A549 treated with Hydrocortisone at 1 μM for 4 hours (cell line): ENCODE measurements around the gene CD99. TPM values are rescaled to one million over a fixed set of nuclear protein-coding genes. Genes with fewer than 3 reads are reported as not detected.

Experiments used
- total RNA-seq: library from RNA; stranded (reverse); fragments of 200-300 nt; extraction: Qiagen RNA extraction; gene quantifications from 5 replicates; pipeline ENCODE4 v1.2.3, GENCODE V29; 2022

Gene CD99, protein sequence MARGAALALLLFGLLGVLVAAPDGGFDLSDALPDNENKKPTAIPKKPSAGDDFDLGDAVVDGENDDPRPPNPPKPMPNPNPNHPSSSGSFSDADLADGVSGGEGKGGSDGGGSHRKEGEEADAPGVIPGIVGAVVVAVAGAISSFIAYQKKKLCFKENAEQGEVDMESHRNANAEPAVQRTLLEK
- 299 to 328 TPM (median 321 TPM) in 5 replicates for total RNA-seq

DNA sequence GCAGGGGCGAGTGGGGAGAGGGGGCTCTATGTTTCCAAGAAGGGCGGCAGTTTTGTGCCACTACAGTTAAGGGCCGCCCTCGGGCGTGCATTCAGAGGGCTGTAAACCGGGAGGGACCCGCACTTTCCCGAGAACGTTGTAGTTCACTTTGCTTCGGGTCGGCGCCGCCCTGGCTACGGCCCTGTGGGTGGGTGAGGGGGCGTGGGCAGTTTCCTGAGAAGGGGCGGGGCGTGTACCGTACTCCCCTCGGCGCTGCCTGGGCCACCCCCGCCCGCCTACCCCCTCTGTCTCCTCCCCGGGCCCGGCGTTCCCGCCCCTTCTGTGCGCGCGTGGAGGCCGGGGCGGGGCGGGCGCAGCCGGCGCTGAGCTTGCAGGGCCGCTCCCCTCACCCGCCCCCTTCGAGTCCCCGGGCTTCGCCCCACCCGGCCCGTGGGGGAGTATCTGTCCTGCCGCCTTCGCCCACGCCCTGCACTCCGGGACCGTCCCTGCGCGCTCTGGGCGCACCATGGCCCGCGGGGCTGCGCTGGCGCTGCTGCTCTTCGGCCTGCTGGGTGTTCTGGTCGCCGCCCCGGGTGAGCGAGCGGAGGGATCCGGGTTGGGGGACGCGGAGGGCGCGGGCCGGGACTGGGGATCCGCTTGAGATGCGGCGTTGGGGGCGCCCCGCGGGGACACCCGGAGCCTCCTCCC lies at the start of gene CD99:
TSS of gene CD99 (plus strand) at position 440 of the 687 bp plus-strand sequence. CDS start at position 506, 66 bp downstream.

DNA sequence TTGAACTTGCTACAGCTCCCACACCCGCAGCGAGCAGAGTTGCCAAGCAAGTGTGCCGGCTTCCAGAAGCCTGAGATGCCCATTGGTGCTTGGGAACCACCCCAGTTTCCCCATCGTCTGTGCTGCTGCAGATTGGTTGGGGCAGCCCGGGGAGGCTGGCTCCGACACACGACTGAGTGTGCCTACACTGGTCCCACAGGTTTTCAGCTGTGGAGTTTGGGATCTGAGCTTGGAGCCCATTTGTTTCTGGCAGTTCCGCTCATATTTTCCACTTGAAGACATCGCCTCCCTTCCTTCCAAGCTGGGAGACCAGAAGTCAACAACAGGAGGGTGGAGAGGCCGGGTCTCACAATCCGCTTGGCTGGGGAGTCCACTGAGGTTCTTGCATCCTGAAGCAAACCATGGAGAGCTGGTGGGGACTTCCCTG lies 60.8 kb downstream of the CD99 start, which contains the start of gene XG:
TSS of gene XG (plus strand) at position 167 of the 427 bp plus-strand sequence. CDS start at position 402, 235 bp downstream.

Other genes with a start within 250 kb of the CD99 start
- 35.9 to 50.6 TPM (median 43.6 TPM) in 5 replicates for gene DHRSX, start 190.3 kb upstream of the CD99 start, total RNA-seq
- 32.8 to 36.5 TPM (median 34.9 TPM) in 5 replicates for gene ZBED1, start 190.3 kb upstream of the CD99 start, total RNA-seq
- gene XG, start 60.7 kb downstream of the CD99 start, total RNA-seq = 0.03 TPM in 1 of 5 replicates, not detected in the others
- 3.4 to 5.1 TPM (median 4.5 TPM) in 5 replicates for gene GYG2, start 137.6 kb downstream of the CD99 start, total RNA-seq
- 13.0 to 15.2 TPM (median 14.0 TPM) in 5 replicates for gene ARSD, start 238.0 kb downstream of the CD99 start, total RNA-seq